ENCODE measurements around the gene HDAC4.

HDAC4 gene

GRCh38 chr2:239065962-239066361 lies 334.9 kb downstream of the HDAC4 start:
- Histone ChIP-seq H2AK5ac (ENCODE audit: low read length) (no peak overlapping the region), H2AFZ (ENCODE audit: insufficient read depth, low read length, poor library complexity) (no peak overlapping the region), H2BK120ac (ENCODE audit: insufficient read depth, low read length, poor library complexity) (no peak overlapping the region), H3K4ac (ENCODE audit: low read depth, low read length) (no peak overlapping the region), H4K12ac (ENCODE audit: low read depth, low read length) (no peak overlapping the region), H3K9ac (ENCODE audit: low read length) (no peak overlapping the region), H3K79me1 (ENCODE audit: low read length) (no peaks in the 10 kb centered on the region), H3K9me3 (ENCODE audit: insufficient read depth, low read depth, low read length) (peaks cover 4% of the 10 kb centered on the region), H4K91ac (ENCODE audit: low read depth, low read length) (no peak overlapping the region), H4K8ac (ENCODE audit: low read depth, low read length) (no peak overlapping the region), H3K27ac (ENCODE audit: low read depth, low read length) (no peak overlapping the region), H2BK12ac (ENCODE audit: low read length) (no peak overlapping the region), H3K23ac (ENCODE audit: low read length) (no peak overlapping the region), H2BK5ac (ENCODE audit: low read depth, low read length, poor library complexity) (no peak overlapping the region), H3K79me2 (ENCODE audit: control insufficient read depth, insufficient read depth, low read length, poor library complexity) (no peaks in the 10 kb centered on the region), H3K14ac (ENCODE audit: low read length) (no peak overlapping the region), H3K4me2 (ENCODE audit: low read length) (no peak overlapping the region), H3K36me3 (ENCODE audit: control insufficient read depth in 1 of 2, insufficient read depth in 2 of 2, low read length in 2 of 2) (peaks cover 0 to 2% of the 10 kb centered on the region in 2 experiments), H3K18ac (ENCODE audit: low read length) (no peak overlapping the region), H3K4me3 (ENCODE audit: low read depth, low read length) (no peak overlapping the region), H3K27me3 (ENCODE audit: insufficient read depth, low read length) (no peaks in the 10 kb centered on the region), H3K4me1 (ENCODE audit: control insufficient read depth in 1 of 2, insufficient read depth in 2 of 2, low read length in 2 of 2) (no peaks in the 10 kb centered on the region)
- DNase-seq, result no peak
- WGBS (ENCODE audit: extremely low coverage, insufficient coverage, insufficient read length), result no CpG with 5 or more reads among the region's 11 CpGs

- no peak overlapping the region for H3K14ac ChIP-seq (ENCODE audit: low read length)
- no peak overlapping the region for H2AK5ac ChIP-seq (ENCODE audit: low read length)
- no peaks in the 10 kb centered on the region for H3K79me1 ChIP-seq (ENCODE audit: low read length)
- no peak for DNase-seq
- H3K27ac ChIP-seq (ENCODE audit: low read depth, low read length), result no peak overlapping the region
- no peak overlapping the region for H2BK120ac ChIP-seq (ENCODE audit: insufficient read depth, low read length, poor library complexity)
- no peak overlapping the region for H4K8ac ChIP-seq (ENCODE audit: low read depth, low read length)
- no peaks in the 10 kb centered on the region for H3K79me2 ChIP-seq (ENCODE audit: control insufficient read depth, insufficient read depth, low read length, poor library complexity)
- no peaks in the 10 kb centered on the region for H3K27me3 ChIP-seq (ENCODE audit: insufficient read depth, low read length)
- H2BK12ac ChIP-seq (ENCODE audit: low read length), result no peak overlapping the region
- no peak overlapping the region for H2AFZ ChIP-seq (ENCODE audit: insufficient read depth, low read length, poor library complexity)
- no peak overlapping the region for H3K23ac ChIP-seq (ENCODE audit: low read length)
- H3K4me3 ChIP-seq (ENCODE audit: low read depth, low read length), result no peak overlapping the region
- no peak overlapping the region for H4K91ac ChIP-seq (ENCODE audit: low read depth, low read length)
- no peak overlapping the region for H2BK5ac ChIP-seq (ENCODE audit: low read depth, low read length, poor library complexity)
- peaks cover 6% of the 10 kb centered on the region for H3K9me3 ChIP-seq (ENCODE audit: insufficient read depth, low read depth, low read length)
- H3K4me2 ChIP-seq (ENCODE audit: low read length), result no peak overlapping the region
- WGBS (ENCODE audit: extremely low coverage, insufficient coverage, insufficient read length), result no CpG with 5 or more reads among the region's 11 CpGs
- peaks cover 0 to 2% of the 10 kb centered on the region in 2 experiments for H3K36me3 ChIP-seq (ENCODE audit: control insufficient read depth in 1 of 2, insufficient read depth in 2 of 2, low read length in 2 of 2)
- no peak overlapping the region for H4K12ac ChIP-seq (ENCODE audit: low read depth, low read length)
- no peak overlapping the region for H3K4ac ChIP-seq (ENCODE audit: low read depth, low read length)
- no peak overlapping the region for H3K9ac ChIP-seq (ENCODE audit: low read length)
- no peaks in the 10 kb centered on the region for H3K4me1 ChIP-seq (ENCODE audit: control insufficient read depth in 1 of 2, insufficient read depth in 2 of 2, low read length in 2 of 2)
- no peak overlapping the region for H3K18ac ChIP-seq (ENCODE audit: low read length)
Measured at GRCh38 chr2:239065537-239065936, 335.3 kb downstream of the HDAC4 start.

GRCh38 chr2:239064891-239065290 lies 335.9 kb downstream of the HDAC4 start:
- H3K27ac ChIP-seq (ENCODE audit: low read depth, low read length), result no peak overlapping the region
- H3K4me1 ChIP-seq (ENCODE audit: control insufficient read depth in 1 of 2, insufficient read depth in 2 of 2, low read length in 2 of 2), result no peaks in the 10 kb centered on the region
- peaks cover 6% of the 10 kb centered on the region for H3K9me3 ChIP-seq (ENCODE audit: insufficient read depth, low read depth, low read length)
- WGBS (ENCODE audit: extremely low coverage, insufficient coverage, insufficient read length), result no CpG with 5 or more reads among the region's 21 CpGs
- H3K4me3 ChIP-seq (ENCODE audit: low read depth, low read length), result no peak overlapping the region
- no peak overlapping the region for H3K18ac ChIP-seq (ENCODE audit: low read length)
- H2BK12ac ChIP-seq (ENCODE audit: low read length), result no peak overlapping the region
- no peak overlapping the region for H4K8ac ChIP-seq (ENCODE audit: low read depth, low read length)
- no peak overlapping the region for H2BK120ac ChIP-seq (ENCODE audit: insufficient read depth, low read length, poor library complexity)
- H3K79me1 ChIP-seq (ENCODE audit: low read length), result no peaks in the 10 kb centered on the region
- H3K27me3 ChIP-seq (ENCODE audit: insufficient read depth, low read length), result no peaks in the 10 kb centered on the region
- no peak overlapping the region for H2BK5ac ChIP-seq (ENCODE audit: low read depth, low read length, poor library complexity)
- no peak overlapping the region for H3K23ac ChIP-seq (ENCODE audit: low read length)
- H2AK5ac ChIP-seq (ENCODE audit: low read length), result no peak overlapping the region
- H3K9ac ChIP-seq (ENCODE audit: low read length), result no peak overlapping the region
- no peak for DNase-seq
- H3K79me2 ChIP-seq (ENCODE audit: control insufficient read depth, insufficient read depth, low read length, poor library complexity), result no peaks in the 10 kb centered on the region
- peaks cover 0 to 2% of the 10 kb centered on the region in 2 experiments for H3K36me3 ChIP-seq (ENCODE audit: control insufficient read depth in 1 of 2, insufficient read depth in 2 of 2, low read length in 2 of 2)
- H3K4ac ChIP-seq (ENCODE audit: low read depth, low read length), result no peak overlapping the region
- no peak overlapping the region for H4K91ac ChIP-seq (ENCODE audit: low read depth, low read length)
- H2AFZ ChIP-seq (ENCODE audit: insufficient read depth, low read length, poor library complexity), result no peak overlapping the region
- H4K12ac ChIP-seq (ENCODE audit: low read depth, low read length), result no peak overlapping the region
- no peak overlapping the region for H3K14ac ChIP-seq (ENCODE audit: low read length)
- no peak overlapping the region for H3K4me2 ChIP-seq (ENCODE audit: low read length)

- peaks cover 6% of the 10 kb centered on the region for H3K9me3 ChIP-seq (ENCODE audit: insufficient read depth, low read depth, low read length)
- no peaks in the 10 kb centered on the region for H3K79me2 ChIP-seq (ENCODE audit: control insufficient read depth, insufficient read depth, low read length, poor library complexity)
- H4K12ac ChIP-seq (ENCODE audit: low read depth, low read length), result no peak overlapping the region
- H2BK120ac ChIP-seq (ENCODE audit: insufficient read depth, low read length, poor library complexity), result no peak overlapping the region
- H3K27me3 ChIP-seq (ENCODE audit: insufficient read depth, low read length), result no peaks in the 10 kb centered on the region
- no peaks in the 10 kb centered on the region for H3K4me1 ChIP-seq (ENCODE audit: control insufficient read depth in 1 of 2, insufficient read depth in 2 of 2, low read length in 2 of 2)
- no peak overlapping the region for H3K4me3 ChIP-seq (ENCODE audit: low read depth, low read length)
- no peaks in the 10 kb centered on the region for H3K79me1 ChIP-seq (ENCODE audit: low read length)
- H3K14ac ChIP-seq (ENCODE audit: low read length), result no peak overlapping the region
- DNase-seq, result no peak
- H2BK12ac ChIP-seq (ENCODE audit: low read length), result no peak overlapping the region
- no peak overlapping the region for H3K4ac ChIP-seq (ENCODE audit: low read depth, low read length)
- H3K27ac ChIP-seq (ENCODE audit: low read depth, low read length), result no peak overlapping the region
- H3K36me3 ChIP-seq (ENCODE audit: control insufficient read depth in 1 of 2, insufficient read depth in 2 of 2, low read length in 2 of 2), result peaks cover 0 to 2% of the 10 kb centered on the region in 2 experiments
- H2BK5ac ChIP-seq (ENCODE audit: low read depth, low read length, poor library complexity), result no peak overlapping the region
- H4K8ac ChIP-seq (ENCODE audit: low read depth, low read length), result no peak overlapping the region
- no peak overlapping the region for H2AFZ ChIP-seq (ENCODE audit: insufficient read depth, low read length, poor library complexity)
- no peak overlapping the region for H3K4me2 ChIP-seq (ENCODE audit: low read length)
- no peak overlapping the region for H3K18ac ChIP-seq (ENCODE audit: low read length)
- WGBS (ENCODE audit: extremely low coverage, insufficient coverage, insufficient read length), result no CpG with 5 or more reads among the region's 12 CpGs
- no peak overlapping the region for H2AK5ac ChIP-seq (ENCODE audit: low read length)
- no peak overlapping the region for H4K91ac ChIP-seq (ENCODE audit: low read depth, low read length)
- H3K9ac ChIP-seq (ENCODE audit: low read length), result no peak overlapping the region
- no peak overlapping the region for H3K23ac ChIP-seq (ENCODE audit: low read length)
Measured at GRCh38 chr2:239064253-239064652, 336.6 kb downstream of the HDAC4 start.
